ENCODE data around the gene LAMA2.

Gene LAMA2

DNA sequence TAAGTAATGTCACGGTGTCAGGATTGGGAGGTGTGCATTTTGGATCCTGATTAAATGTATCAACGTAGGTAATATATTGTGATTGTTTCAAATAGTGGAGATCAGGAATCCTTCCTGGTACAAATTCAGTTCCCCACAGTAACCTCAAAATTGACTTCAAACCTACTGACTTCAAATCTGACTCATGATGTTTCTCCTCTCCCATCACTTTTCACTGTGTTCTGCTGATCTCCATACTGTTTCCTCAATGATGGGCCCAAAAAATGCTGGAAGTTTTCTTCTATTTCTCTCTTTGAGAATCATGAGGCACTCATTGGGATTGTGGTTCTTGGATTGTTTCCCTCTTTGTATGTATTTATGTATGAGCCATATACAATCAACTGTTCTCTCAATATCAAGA, 35.9 kb downstream of the LAMA2 start:
- no peak for DNase-seq (ENCODE audit: low spot score)

GRCh38 chr6:128919412-128920180, 36.7 kb downstream of the LAMA2 start:
- no peak for DNase-seq (ENCODE audit: low spot score)

DNA sequence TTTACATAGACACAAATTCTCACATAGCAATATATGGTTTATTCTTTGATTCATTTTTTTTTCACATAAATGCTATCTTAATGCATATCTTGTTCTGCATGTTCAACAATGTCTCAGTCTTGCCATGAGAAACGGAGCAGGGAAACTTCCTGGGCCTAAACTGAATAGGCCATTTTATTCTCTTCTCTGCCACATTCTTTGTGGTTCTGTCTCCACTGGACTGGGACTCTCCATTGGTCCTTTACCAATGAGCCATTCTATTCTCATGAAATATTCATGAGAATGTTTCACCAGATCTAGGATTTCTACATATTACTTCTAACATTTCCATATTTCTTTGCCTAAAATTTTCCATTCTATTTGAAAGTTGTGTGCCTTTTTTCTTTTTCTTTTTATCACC, 42.8 kb downstream of the LAMA2 start:
- DNase-seq (ENCODE audit: low spot score), result no peak

DNA sequence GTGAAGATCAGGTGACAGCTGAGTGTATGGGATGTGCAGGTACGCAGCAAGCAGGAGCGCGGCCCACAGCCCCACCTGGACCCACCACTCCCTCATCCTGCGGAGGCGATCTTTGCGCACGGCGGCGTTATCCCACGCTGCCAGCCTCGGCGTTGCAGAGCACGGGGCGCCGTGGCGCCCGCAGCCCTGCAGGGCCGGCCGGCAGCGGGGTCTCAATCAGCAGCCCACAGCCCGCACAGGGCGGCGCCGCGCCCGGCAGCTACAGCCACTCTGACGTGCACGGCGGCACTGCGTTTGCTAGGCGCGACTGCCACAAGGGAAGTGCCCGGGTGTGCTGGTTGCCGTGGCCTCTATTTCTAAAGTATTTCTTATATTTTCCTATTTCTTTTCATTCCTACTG, 46.9 kb downstream of the LAMA2 start:
- DNase-seq (ENCODE audit: low spot score), result peak; percentile 15

GRCh38 chr6:128930321-128930720, 47.4 kb downstream of the LAMA2 start:
- no peak for DNase-seq (ENCODE audit: low spot score)

GRCh38 chr6:128932061-128932460, 49.1 kb downstream of the LAMA2 start:
- DNase-seq (ENCODE audit: low spot score), result no peak

- DNase-seq (ENCODE audit: low spot score), result no peak
Measured at GRCh38 chr6:128950864-128951263, 67.9 kb downstream of the LAMA2 start.

DNA sequence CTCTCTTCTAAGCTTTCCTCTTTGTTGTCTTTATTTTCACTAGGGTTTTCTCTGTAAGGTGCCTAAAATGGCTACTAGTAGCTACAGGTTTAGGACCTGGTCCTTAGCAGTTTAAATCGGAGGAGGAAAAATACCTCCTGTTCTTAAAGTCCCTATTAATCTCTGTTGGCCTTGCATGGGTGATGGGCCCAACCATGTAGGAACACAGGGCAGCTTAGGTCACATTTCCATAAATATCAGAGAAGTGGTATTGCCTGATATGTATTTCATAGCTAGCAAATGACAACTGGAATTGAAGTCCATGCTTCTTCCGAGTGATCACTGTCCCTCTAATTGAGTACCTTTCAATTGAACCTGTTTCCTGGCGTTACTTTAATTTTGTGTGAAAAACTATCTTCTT, 70.0 kb downstream of the LAMA2 start:
- no peak for DNase-seq (ENCODE audit: low spot score)

- no peak for DNase-seq (ENCODE audit: low spot score)
Measured at GRCh38 chr6:128954308-128955043, 71.5 kb downstream of the LAMA2 start.

- no peak for DNase-seq (ENCODE audit: low spot score)
Measured at GRCh38 chr6:128963561-128963960, 80.6 kb downstream of the LAMA2 start.

DNA sequence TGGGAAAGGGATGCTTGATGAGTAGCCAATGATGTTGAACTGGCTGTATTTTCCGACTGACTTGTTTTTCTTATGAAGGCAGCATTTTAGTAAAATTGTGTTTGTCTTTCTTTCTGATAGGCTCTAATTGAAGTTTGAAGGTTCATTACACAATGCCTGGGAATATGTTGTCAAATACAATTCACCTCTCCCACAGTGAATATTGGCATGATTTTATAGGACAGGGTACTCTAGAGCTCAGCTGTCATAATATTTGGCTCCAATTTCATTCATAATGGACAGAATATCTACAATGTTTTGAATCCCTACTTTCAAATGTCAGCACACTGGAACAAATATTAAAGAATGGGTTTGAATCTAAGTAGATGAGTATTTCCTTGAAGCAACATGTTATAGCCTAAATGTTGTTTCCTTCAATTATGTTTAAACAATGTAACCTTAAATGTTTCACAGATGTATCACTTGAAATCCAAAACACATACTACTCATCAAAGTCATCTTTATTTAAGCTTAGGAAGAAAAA, 81.4 kb downstream of the LAMA2 start:
- no peak for DNase-seq (ENCODE audit: low spot score)

- DNase-seq (ENCODE audit: low spot score), result no peak
Measured at GRCh38 chr6:128964771-128965170, 81.8 kb downstream of the LAMA2 start.

GRCh38 chr6:128966934-128967333, 84.0 kb downstream of the LAMA2 start:
- no peak for DNase-seq (ENCODE audit: low spot score)

GRCh38 chr6:128979071-128979470, 96.1 kb downstream of the LAMA2 start:
- no peak for DNase-seq (ENCODE audit: low spot score)

DNA sequence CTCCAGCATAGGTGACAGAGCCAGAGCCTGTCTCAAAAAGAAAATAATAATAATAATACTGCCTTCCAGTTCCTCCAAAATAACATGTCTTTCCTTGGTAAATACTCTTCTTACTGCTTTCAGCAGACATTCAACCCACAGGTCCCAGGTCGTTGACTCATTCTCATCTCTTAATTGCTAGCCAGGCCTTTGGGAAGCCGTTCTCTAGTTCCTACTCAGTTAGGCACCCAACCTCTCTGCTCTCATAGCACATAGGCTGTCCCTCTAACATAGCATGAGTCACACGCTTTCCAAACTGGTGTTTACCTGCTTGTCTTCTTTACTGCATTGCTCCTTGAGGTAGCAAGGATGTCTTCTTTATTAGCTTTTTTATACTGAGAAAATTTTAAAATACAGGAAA, 98.8 kb downstream of the LAMA2 start:
- DNase-seq (ENCODE audit: low spot score), result no peak

DNA sequence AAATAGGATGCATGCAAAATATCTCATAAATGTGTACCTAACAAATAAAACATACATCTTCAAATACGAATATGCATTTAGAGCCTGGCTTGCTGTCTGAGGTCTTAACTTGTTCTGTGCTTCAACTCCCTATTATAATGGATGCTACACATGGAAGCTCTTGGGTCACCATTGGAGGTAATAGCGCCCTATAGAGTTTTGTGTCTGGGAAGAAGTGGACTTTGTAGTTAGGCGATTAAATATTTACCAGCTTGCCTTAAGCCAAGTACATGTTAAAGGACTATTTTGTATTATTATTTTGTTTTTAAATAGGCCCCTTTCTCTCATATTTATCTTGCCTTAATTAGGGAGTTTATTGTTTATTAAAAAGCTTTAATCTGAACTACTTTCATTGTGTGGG, 107.4 kb downstream of the LAMA2 start:
- no peak for DNase-seq (ENCODE audit: low spot score)

DNA sequence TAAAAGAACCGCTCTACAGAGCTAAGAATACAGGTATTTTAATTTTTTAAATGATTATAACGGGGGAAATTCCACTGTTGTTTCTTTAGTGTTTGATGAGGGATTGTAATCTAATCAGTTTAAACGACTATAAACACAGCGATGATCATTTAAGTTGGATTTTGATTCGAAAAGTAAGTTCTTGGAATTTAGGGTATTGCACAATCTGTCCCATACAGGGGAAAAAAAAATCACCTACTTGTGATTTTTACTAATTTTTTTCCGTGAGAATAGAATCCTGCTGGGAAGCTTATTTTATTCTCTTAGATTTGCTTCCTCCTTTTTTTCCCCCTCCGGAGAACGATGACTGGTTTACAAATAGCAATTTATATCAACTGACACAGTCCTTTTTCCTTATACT, 108.0 kb downstream of the LAMA2 start:
- DNase-seq (ENCODE audit: low spot score), result no peak

- no peak for DNase-seq (ENCODE audit: low spot score)
Measured at GRCh38 chr6:128993166-128993565, 110.2 kb downstream of the LAMA2 start.

GRCh38 chr6:128997880-128998279, 114.9 kb downstream of the LAMA2 start:
- DNase-seq (ENCODE audit: low spot score), result no peak

GRCh38 chr6:129006724-129007514, 124.0 kb downstream of the LAMA2 start:
- peak; percentile 50 for DNase-seq (ENCODE audit: low spot score)

DNA sequence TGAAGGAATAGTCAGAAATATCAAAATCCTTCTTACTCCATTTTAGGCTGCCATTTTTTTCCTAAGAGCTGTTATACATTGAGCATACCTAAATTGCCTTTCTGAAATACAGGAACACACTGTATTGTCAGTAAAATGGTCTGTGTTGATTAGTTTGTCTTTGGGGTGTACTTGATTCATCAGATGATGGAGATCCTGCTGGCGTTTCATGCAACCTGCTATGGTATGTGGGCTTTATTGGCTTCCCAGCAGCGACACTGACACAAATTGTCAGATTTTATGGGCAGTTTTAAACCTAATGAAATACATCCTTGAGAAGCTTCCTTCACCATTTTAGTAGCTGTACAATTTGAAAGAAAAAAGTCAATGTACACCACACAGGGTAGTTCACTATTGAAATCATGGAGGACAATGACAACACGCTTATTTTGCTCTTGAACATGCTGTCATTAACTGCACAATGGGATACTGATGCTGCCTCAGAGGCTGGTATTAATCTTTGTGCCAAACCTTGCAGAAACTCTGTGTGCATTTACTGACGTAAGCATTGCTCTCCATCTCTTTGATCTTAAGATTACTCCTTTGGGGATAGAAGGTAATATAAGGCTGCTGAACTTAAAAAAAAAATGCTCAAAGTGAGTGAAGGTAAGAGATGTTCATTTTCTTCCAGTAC, 124.9 kb downstream of the LAMA2 start:
- DNase-seq (ENCODE audit: low spot score), result no peak

- no peak for DNase-seq (ENCODE audit: low spot score)
Measured at GRCh38 chr6:129008591-129008990, 125.7 kb downstream of the LAMA2 start.
